MM.1S (cell line): ENCODE results near the gene PDXK.

ENCODE experiments used
- DNase-seq: peaks from one replicate; pipeline ENCODE4 v3.0.0-alpha.2; 2015
- H2AFZ ChIP-seq: fragments of 300-600 bp; sonication (generic); 2 replicates; pipeline ENCODE4 v1.6.0; 2016; ENCODE audit warnings: antibody characterized with exemption, low read length
- H3F3A ChIP-seq: fragments of 300-600 bp; sonication (generic); 2 replicates; pipeline ENCODE4 v1.6.1; 2016; ENCODE audit warnings: mild to moderate bottlenecking, antibody characterized with exemption, low read length, moderate library complexity, mixed read lengths; ENCODE audit not compliant: insufficient read depth
- H3K27ac ChIP-seq: fragments of 300-600 bp; sonication (generic); 2 replicates; pipeline ENCODE4 v1.5.1; 2016; ENCODE audit warnings: mild to moderate bottlenecking, low read length
- H3K27me3 ChIP-seq: fragments of 300-600 bp; sonication (generic); replicated peaks from 2 replicates; pipeline ENCODE4 v1.6.0; 2016; ENCODE audit warnings: low read length; ENCODE audit not compliant: insufficient read depth
- H3K36me3 ChIP-seq: fragments of 300-600 bp; sonication (generic); replicated peaks from 2 replicates; pipeline ENCODE4 v1.6.1; 2016; ENCODE audit warnings: mild to moderate bottlenecking, low read length, mixed read lengths; ENCODE audit not compliant: insufficient read depth
- H3K4me1 ChIP-seq: fragments of 300-600 bp; sonication (generic); 2 replicates; pipeline ENCODE4 v1.6.1; 2016; ENCODE audit warnings: low read length, mixed read lengths
- H3K4me2 ChIP-seq: fragments of 300-600 bp; sonication (generic); 2 replicates; pipeline ENCODE4 v1.6.0; 2016; ENCODE audit warnings: low read depth, low read length
- H3K4me3 ChIP-seq: fragments of 300-600 bp; sonication (generic); 2 replicates; pipeline ENCODE4 v1.5.1; 2016; ENCODE audit warnings: low read length, mixed read lengths
- H3K79me2 ChIP-seq: fragments of 300-600 bp; sonication (generic); 2 replicates; pipeline ENCODE4 v1.6.1; 2016; ENCODE audit warnings: mixed run types, low read length, mixed read lengths
- H3K9ac ChIP-seq: fragments of 300-600 bp; sonication (generic); 2 replicates; pipeline ENCODE4 v1.6.1; 2016; ENCODE audit warnings: low read length, mixed read lengths
- H3K9me2 ChIP-seq: fragments of 300-600 bp; sonication (generic); replicated peaks from 2 replicates; pipeline ENCODE4 v1.6.1; 2016; ENCODE audit warnings: mild to moderate bottlenecking, low read length, mixed read lengths; ENCODE audit not compliant: insufficient read depth
- H3K9me3 ChIP-seq: fragments of 300-600 bp; sonication (generic); replicated peaks from 2 replicates; pipeline ENCODE4 v1.6.1; 2016; ENCODE audit warnings: mild to moderate bottlenecking, low read length, mixed read lengths; ENCODE audit not compliant: insufficient read depth
- H4K20me1 ChIP-seq: fragments of 300-600 bp; sonication (generic); 2 replicates; pipeline ENCODE4 v1.6.1; 2016; ENCODE audit warnings: mild to moderate bottlenecking, low read length, moderate library complexity, mixed read lengths; ENCODE audit not compliant: insufficient read depth
- CTCF ChIP-seq: fragments of 300-600 bp; sonication (generic); IDR thresholded peaks from 2 replicates; pipeline ENCODE4 v1.5.1; 2016; ENCODE audit warnings: antibody characterized with exemption, low read length, mixed read lengths
- EZH2 ChIP-seq: fragments of 300-600 bp; sonication (generic); optimal IDR thresholded peaks from 2 replicates; pipeline ENCODE3; 2017; ENCODE audit warnings: low read depth, mild to moderate bottlenecking, antibody characterized with exemption, low read length, mixed read lengths
- EZH2phosphoT487 ChIP-seq: fragments of 300-600 bp; sonication (generic); IDR thresholded peaks from 2 replicates; pipeline ENCODE4 v1.6.1; 2018; ENCODE audit warnings: antibody characterized with exemption, low read length

Gene PDXK

GRCh38 chr21:43736224-43736883, 17.4 kb downstream of the PDXK start:
- Histone ChIP-seq H3K9me3 (no peaks in the 10 kb centered on the region), H3K4me2 (no peak overlapping the region), H3K9me2 (no peaks in the 10 kb centered on the region), H3K36me3 (peaks cover 22% of the 10 kb centered on the region), H3K27me3 (no peaks in the 10 kb centered on the region), H3K4me1 (no peaks in the 10 kb centered on the region), H3K79me2 (peaks cover 90% of the 10 kb centered on the region), H2AFZ (no peak overlapping the region), H3K4me3 (no peak overlapping the region), H3K27ac (no peak overlapping the region), H3F3A (peaks cover 12% of the 10 kb centered on the region), H3K9ac (no peak overlapping the region), H4K20me1 (peaks cover 40% of the 10 kb centered on the region)
- no peak for TF ChIP-seq EZH2phosphoT487
- no peak for TF ChIP-seq EZH2
- TF ChIP-seq CTCF: no peak
- no peak for DNase-seq

- peaks cover 88% of the 10 kb centered on the region for H3K79me2 ChIP-seq
- H3K36me3 ChIP-seq: peaks cover 21% of the 10 kb centered on the region
- no peaks in the 10 kb centered on the region for H3K9me2 ChIP-seq
- no peaks in the 10 kb centered on the region for H3K4me1 ChIP-seq
- no peaks in the 10 kb centered on the region for H3K27me3 ChIP-seq
- no peak for DNase-seq
- no peak for TF ChIP-seq EZH2
- no peak for TF ChIP-seq EZH2phosphoT487
- TF ChIP-seq CTCF: no peak
- H3K4me3 ChIP-seq: no peak overlapping the region
- no peak overlapping the region for H2AFZ ChIP-seq
- H3F3A ChIP-seq: peaks cover 14% of the 10 kb centered on the region
- H3K4me2 ChIP-seq: no peak overlapping the region
- H3K9ac ChIP-seq: no peak overlapping the region
- H4K20me1 ChIP-seq: peaks cover 32% of the 10 kb centered on the region
- no peaks in the 10 kb centered on the region for H3K9me3 ChIP-seq
- H3K27ac ChIP-seq: no peak overlapping the region
These were observed 18.4 kb downstream of the PDXK start for GRCh38 chr21:43737158-43737950.

- H3K4me3 ChIP-seq: no peak overlapping the region
- H3K27me3 ChIP-seq: no peaks in the 10 kb centered on the region
- H2AFZ ChIP-seq: no peak overlapping the region
- H3F3A ChIP-seq: peaks cover 14% of the 10 kb centered on the region
- H4K20me1 ChIP-seq: peaks cover 18% of the 10 kb centered on the region
- no peak overlapping the region for H3K4me2 ChIP-seq
- H3K9ac ChIP-seq: no peak overlapping the region
- H3K9me3 ChIP-seq: no peaks in the 10 kb centered on the region
- H3K9me2 ChIP-seq: no peaks in the 10 kb centered on the region
- peaks cover 29% of the 10 kb centered on the region for H3K36me3 ChIP-seq
- no peaks in the 10 kb centered on the region for H3K4me1 ChIP-seq
- no peak for DNase-seq
- no peak overlapping the region for H3K27ac ChIP-seq
- H3K79me2 ChIP-seq: peaks cover 82% of the 10 kb centered on the region
- TF ChIP-seq EZH2phosphoT487: no peak
- TF ChIP-seq CTCF: no peak
- TF ChIP-seq EZH2: no peak
These were observed 20.9 kb downstream of the PDXK start for GRCh38 chr21:43739621-43740435.
